ENCODE results near the gene ACP7. TPM values are rescaled to one million over a fixed set of nuclear protein-coding genes. Genes with fewer than 3 reads are reported as not detected.

ACP7 gene
- total and polyA plus RNA-seq, 3 donors from 2014 or later = not detected

DNA sequence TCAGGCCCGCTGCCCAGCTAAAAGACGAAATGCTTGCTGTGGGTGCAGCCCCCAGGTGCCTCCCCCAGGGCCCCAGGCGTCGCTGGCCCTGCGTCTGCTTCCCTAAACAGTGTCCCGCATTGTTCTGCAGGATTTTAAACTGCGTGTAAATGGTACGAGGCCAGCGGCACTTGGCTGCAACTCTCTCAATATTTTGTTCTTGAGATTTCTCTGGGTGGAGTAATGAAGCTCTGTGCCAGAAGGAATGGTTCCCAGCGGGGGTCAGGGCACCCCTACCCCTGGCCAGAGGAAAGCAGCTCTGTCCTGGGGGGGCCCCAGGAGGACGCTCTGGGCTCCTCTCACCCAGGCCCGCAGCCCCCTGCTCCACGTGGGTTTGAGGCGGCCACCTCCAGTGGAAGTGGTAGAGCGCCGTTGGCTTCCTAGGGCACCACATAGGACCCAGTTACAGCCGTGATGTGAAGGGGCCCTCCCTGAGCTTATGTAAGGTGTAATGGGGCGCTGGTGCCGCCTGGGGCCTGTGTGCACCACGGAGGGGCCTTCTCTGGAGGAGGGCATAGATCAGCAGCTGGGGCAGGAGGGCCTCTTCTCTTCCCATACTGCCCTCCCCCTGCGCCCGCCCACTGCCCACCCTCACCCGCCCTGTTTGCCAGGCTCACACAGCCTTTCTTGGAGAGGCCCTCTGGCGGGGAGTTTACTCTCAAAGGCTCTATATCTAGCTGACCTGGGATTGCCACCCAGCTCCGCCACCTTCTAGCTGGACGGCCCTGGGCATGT, 61.2 kb downstream of the ACP7 start:
- Histone ChIP-seq H3K27ac (peak overlapping the region; percentile 50 to 55), H3K9me3 (no peaks in the 10 kb centered on the region), H3K4me1 (peaks cover 30% of the 10 kb centered on the region), H3K4me3 (no peak overlapping the region), H3K27me3 (no peaks in the 10 kb centered on the region), H3K36me3 (ENCODE audit: low read depth, missing control alignments) (no peaks in the 10 kb centered on the region)
- intact Hi-C loops (cut with DNase I; ENCODE audit: low total_unique reads) = no loop called here
- no peak for TF ChIP-seq POLR2A (IDR thresholded peaks at IDR 0.05)
- TF ChIP-seq, protein P1, sequence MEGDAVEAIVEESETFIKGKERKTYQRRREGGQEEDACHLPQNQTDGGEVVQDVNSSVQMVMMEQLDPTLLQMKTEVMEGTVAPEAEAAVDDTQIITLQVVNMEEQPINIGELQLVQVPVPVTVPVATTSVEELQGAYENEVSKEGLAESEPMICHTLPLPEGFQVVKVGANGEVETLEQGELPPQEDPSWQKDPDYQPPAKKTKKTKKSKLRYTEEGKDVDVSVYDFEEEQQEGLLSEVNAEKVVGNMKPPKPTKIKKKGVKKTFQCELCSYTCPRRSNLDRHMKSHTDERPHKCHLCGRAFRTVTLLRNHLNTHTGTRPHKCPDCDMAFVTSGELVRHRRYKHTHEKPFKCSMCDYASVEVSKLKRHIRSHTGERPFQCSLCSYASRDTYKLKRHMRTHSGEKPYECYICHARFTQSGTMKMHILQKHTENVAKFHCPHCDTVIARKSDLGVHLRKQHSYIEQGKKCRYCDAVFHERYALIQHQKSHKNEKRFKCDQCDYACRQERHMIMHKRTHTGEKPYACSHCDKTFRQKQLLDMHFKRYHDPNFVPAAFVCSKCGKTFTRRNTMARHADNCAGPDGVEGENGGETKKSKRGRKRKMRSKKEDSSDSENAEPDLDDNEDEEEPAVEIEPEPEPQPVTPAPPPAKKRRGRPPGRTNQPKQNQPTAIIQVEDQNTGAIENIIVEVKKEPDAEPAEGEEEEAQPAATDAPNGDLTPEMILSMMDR (IDR thresholded peaks at IDR 0.05) = no peak
- WGBS, 2 donors = 38 to 51% methylated on average over 18 to 23 of the region's 26 CpGs
- peak; percentile 73 for DNase-seq

GRCh38 chr19:39146091-39146490, 61.9 kb downstream of the ACP7 start:
- no peak for DNase-seq
- TF ChIP-seq, protein P1 (IDR thresholded peaks at IDR 0.05) = no peak
- no peak for TF ChIP-seq POLR2A (IDR thresholded peaks at IDR 0.05)
- intact Hi-C loops (cut with DNase I; ENCODE audit: low total_unique reads) = no loop called here
- Histone ChIP-seq H3K36me3 (ENCODE audit: low read depth, missing control alignments) (no peaks in the 10 kb centered on the region), H3K27ac (peak overlapping the region; percentile 50 to 55), H3K9me3 (no peaks in the 10 kb centered on the region), H3K27me3 (no peaks in the 10 kb centered on the region), H3K4me3 (no peak overlapping the region), H3K4me1 (peaks cover 27% of the 10 kb centered on the region)
- whole genome bisulfite sequencing, 2 donors = 100% methylated on average over 1 of the region's 1 CpG

DNA sequence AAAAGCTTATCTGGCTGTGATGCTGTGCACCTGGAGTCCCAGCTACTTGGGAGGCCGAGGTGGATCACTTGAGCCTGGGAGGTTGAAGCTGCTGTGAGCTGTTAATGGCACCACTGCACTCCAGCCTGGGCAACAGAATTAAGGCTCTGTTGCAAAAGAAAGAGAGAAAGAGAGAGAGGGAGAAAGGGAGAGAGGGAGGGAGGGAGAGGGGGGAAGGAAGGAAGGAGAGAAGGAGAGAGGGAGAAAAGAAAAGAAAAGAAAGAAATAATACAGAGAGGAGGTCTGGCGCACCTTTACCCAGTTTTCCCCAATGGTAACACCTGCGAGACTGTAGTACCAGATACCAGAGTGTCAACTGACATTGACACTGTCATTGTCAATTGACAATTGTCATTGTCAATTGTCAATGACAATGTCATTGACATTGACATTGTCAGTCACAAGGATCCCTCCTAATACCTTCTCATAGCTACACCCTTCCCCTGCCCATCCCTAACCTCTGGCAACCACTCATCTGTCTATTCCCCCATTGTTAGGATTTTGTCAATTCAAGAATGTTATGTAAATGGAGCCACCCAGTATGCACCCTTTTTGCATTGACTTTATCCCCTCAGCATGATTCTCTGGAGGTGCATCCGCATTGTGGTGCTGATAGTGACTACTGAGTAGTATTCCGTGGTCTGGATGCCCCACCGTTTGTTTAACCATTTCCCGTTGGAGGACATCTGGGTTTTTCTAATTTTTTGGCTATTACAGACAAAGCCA, 62.7 kb downstream of the ACP7 start:
- no peaks in the 10 kb centered on the region for H3K9me3 ChIP-seq
- no peak for DNase-seq
- H3K36me3 ChIP-seq (ENCODE audit: low read depth, missing control alignments) = no peaks in the 10 kb centered on the region
- H3K4me1 ChIP-seq = peaks cover 27% of the 10 kb centered on the region
- H3K4me3 ChIP-seq = no peak overlapping the region
- intact Hi-C loops (cut with DNase I; ENCODE audit: low total_unique reads) = no loop called here
- 86 to 89% methylated on average over 6 to 7 of the region's 7 CpGs for WGBS, 2 donors
- TF ChIP-seq POLR2A (IDR thresholded peaks at IDR 0.05) = no peak
- TF ChIP-seq, protein P1 (IDR thresholded peaks at IDR 0.05) = no peak
- H3K27ac ChIP-seq = peak overlapping the region; percentile 50 to 55
- H3K27me3 ChIP-seq = no peaks in the 10 kb centered on the region

- Histone ChIP-seq H3K27me3 (no peaks in the 10 kb centered on the region), H3K36me3 (ENCODE audit: low read depth, missing control alignments) (no peaks in the 10 kb centered on the region), H3K27ac (no peak overlapping the region), H3K9me3 (no peaks in the 10 kb centered on the region), H3K4me1 (peaks cover 27% of the 10 kb centered on the region), H3K4me3 (no peak overlapping the region)
- 83 to 86% methylated on average over 3 of the region's 3 CpGs for WGBS, 2 donors
- no peak for DNase-seq
- intact Hi-C loops (cut with DNase I; ENCODE audit: low total_unique reads) = no loop called here
- no peak for TF ChIP-seq POLR2A (IDR thresholded peaks at IDR 0.05)
- TF ChIP-seq, protein P1 (IDR thresholded peaks at IDR 0.05) = no peak
Measured at GRCh38 chr19:39147480-39147879, 63.3 kb downstream of the ACP7 start.
